Fibroblast of villous mesenchyme (primary cell): ENCODE results near the gene SLC38A10. TPM values are rescaled to one million over a fixed set of nuclear protein-coding genes. Genes with fewer than 3 reads are reported as not detected.

ENCODE experiments used
- DNase-seq: peaks from one replicate; pipeline ENCODE4 v3.0.0-alpha.2; 2010; ENCODE audit warnings: low read depth
- H3K4me3 ChIP-seq: 2 replicates; pipeline ENCODE4 v1.5.1; 2011; ENCODE audit warnings: low read depth, mild to moderate bottlenecking, low read length
- total RNA-seq: library from RNA; depleted of rRNA; stranded (reverse); fragments of >200 nt; gene quantifications from 2 replicates; pipeline ENCODE4 v1.2.3, GENCODE V29; 2012
- TF ChIP-seq, protein P1 (sequence below): IDR thresholded peaks from 2 replicates; pipeline ENCODE4 v1.5.1; 2012; ENCODE audit warnings: low read depth, mild to moderate bottlenecking, low read length; ENCODE audit not compliant: insufficient read depth

SLC38A10 gene
- total RNA-seq, 1 donor: 51.4 TPM

DNA sequence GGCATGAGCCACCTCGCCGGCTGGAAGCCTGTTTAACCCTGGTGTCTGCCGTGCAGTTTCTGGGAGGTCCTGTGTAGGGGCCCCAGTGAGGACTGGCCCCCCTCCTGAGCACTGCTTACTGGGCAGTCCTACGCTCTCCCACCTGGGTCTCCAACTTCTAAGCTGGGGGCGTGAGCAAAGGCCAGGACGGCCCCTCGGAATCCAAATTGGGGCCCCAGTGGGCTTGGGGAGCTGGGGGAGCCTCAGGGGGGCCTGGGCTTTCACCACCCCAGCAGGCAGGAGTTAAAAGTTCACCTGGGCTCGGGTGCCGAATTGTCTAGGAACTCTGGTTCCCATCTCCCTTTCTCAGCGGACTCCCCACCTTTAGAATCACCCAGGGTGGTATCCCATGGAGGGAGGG is 7.2 kb upstream of the SLC38A10 start:
- no peak for DNase-seq
- no peak overlapping the region for H3K4me3 ChIP-seq
- TF ChIP-seq, protein P1, sequence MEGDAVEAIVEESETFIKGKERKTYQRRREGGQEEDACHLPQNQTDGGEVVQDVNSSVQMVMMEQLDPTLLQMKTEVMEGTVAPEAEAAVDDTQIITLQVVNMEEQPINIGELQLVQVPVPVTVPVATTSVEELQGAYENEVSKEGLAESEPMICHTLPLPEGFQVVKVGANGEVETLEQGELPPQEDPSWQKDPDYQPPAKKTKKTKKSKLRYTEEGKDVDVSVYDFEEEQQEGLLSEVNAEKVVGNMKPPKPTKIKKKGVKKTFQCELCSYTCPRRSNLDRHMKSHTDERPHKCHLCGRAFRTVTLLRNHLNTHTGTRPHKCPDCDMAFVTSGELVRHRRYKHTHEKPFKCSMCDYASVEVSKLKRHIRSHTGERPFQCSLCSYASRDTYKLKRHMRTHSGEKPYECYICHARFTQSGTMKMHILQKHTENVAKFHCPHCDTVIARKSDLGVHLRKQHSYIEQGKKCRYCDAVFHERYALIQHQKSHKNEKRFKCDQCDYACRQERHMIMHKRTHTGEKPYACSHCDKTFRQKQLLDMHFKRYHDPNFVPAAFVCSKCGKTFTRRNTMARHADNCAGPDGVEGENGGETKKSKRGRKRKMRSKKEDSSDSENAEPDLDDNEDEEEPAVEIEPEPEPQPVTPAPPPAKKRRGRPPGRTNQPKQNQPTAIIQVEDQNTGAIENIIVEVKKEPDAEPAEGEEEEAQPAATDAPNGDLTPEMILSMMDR: no peak

DNA sequence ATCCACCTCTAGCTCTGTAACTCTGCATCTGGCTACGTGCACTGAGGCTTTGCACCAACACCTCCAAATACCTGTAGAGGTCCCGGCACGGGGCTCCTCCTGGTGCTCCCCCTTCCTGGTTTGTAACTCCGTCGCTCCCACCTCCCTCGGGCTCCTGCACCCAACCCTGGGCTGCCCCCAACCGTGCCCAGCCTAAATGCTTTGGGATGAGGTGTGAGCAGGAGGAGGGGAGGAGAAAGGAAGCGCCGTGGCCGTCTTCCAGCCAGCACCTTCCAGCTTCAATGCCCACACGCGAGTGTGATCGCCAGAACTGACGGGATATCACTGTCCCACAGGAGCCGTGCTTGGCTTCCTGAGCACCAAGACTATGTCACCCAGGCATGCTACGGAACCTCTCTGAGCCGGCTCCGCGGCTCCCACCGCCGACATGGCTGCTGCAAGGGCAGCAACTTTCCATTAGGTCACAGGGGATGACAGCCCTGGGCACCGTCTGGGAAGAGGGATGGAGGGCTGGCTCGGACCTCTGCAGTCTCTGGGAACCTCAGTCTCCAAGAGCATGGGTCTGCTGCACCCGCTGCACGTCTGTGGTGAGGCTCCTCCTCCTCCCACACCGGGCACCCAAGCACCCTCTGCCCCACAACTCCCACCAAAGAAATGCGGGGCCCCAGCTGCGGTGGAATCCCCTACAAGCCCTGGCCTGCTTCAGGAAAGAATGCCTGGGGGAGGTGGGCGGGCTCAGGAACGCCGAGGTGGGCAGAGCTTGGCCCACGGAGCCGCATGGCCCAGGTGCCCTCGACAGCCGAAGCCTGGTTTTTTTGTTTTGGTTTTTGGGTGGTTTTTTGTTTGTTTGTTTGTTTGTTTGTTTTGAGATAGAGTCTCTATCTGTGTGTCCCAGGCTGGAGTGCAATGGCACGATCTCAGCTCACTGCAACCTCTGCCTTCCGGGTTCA is 6.4 kb upstream of the SLC38A10 start:
- no peak for DNase-seq
- H3K4me3 ChIP-seq: no peak overlapping the region
- TF ChIP-seq, protein P1: no peak

DNA sequence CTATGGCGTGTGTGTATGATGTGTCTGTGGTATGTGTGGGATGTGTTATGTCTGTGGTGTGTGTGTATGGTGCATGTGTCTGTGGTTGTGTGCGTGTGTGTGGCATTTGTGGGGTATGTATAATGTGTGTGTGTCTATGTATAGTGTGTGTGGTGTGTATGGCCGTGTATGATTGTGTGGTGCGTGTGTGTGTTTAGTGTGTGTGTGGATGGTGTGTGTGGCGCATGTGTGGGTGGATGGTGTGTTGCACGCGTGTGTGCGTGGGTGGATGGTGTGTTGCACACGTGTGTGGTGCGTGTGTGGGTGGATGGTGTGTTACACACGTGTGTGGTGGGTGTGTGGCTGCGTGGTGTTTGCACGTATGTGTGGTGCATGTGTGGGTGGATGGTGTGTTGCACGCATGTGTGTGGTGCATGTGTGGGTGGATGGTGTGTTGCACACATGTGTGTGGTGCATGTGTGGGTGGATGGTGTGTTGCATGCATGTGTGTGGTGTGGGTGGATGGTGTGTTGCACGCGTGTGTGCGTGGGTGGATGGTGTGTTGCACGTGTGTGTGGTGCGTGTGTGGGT is 5.6 kb upstream of the SLC38A10 start:
- TF ChIP-seq, protein P1: no peak
- H3K4me3 ChIP-seq: no peak overlapping the region
- no peak for DNase-seq

DNA sequence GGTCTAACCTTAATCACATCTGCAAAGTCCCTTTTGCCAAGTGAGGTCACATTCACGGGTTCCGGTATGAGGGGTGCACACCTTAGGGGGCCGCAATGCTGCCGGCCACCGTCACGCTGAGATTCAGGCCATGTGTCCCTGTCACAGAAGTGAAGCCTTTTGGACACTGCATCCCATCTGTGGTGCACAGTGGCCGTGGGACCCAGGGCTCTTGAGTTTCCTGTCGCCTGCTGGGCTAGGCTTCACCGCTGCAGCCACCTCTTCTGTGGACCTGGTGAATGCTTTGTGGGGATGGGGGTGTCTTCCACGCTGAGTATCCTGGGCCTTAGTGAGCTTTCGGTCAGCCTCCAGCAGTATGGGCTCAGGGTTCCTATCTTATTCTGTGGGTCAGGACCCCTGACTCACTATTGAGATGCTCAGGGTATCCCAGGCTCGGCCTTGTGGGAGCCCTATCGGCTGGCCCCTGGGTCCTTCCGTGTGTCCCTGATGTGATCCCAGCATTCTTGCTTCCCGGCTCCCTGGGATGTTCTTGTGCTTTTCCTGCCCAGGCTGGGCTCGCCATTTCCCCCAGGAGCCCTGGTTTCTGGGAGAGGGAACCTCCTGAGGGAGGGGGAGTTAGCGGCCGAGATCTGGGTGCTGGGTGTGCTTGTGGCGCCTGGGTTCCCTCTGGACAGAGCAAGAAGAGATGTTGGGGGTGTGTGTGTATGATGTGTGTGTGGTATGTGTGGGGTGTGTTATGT is 4.9 kb upstream of the SLC38A10 start:
- H3K4me3 ChIP-seq: no peak overlapping the region
- TF ChIP-seq, protein P1: no peak
- DNase-seq: no peak

DNA sequence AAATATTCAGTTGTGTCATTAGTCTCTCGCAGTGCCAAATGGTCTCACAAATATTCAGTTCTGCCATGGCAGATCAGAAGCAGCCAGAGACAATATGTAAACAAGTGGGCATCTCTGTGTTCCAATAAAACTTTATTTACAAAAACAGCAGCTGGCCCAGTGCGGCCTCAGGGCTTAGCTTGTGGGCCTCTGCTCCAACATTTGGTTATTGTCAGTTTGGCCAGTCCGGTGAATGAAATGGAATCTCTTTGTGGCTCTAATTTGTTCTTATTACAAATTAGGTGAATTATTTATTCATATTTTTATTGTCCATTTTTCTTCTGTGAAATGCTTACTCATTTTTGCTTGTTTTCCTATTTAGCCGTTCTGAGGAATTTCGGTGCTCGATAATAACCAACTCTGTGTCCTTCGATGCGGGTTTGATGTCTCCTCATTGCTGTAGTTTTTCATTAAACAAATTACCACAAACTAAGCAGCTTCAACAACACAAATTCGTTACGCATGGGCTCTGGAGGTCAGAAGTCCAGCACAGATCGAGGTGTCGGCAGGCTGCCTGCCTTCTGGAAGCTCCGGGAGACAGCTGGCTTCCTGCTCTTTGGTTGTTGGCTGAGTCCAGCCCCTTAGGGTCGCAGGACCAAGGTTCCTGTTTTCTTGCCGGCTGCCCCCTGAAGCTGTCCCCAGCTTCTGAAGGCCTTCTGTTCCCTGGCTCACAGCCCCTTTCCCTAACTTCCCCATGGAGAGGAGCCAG is 4.1 kb upstream of the SLC38A10 start:
- no peak for DNase-seq

More for the DNA sequence above, 4.1 kb upstream of the SLC38A10 start:
- H3K4me3 ChIP-seq: no peak overlapping the region
- TF ChIP-seq, protein P1: no peak
